PC-9 (cell line): ENCODE measurements around the gene ZNF492.

ENCODE experiments used
- CTCF ChIP-seq: fragments of 200-600 bp; sonication (generic); conservative IDR thresholded peaks from 2 replicates; pipeline ENCODE4 v1.6.1; 2017; ENCODE audit warnings: mixed run types, antibody characterized with exemption, mild to moderate bottlenecking, moderate library complexity
- EZH2 ChIP-seq: fragments of 200-600 bp; sonication (generic); IDR thresholded peaks from 2 replicates; pipeline ENCODE4 v1.8.0; 2017; ENCODE audit warnings: antibody characterized with exemption, low read depth

- no peak for TF ChIP-seq CTCF
- TF ChIP-seq EZH2, result no peak
Observed at GRCh38 chr19:22612316-22612715, 21.8 kb upstream of the ZNF492 start.
